ENCODE data around the gene AHDC1.
"Not testable (repeated sequence)": the region's sequence is repeated elsewhere in the genome, so short reads cannot be mapped to it uniquely, and the experiment has no call there.

Gene AHDC1

GRCh38 chr1:27554293-27554692, 49.7 kb downstream of the AHDC1 start:
- no peaks in the 10 kb centered on the region for H4K20me1 ChIP-seq (ENCODE audit: insufficient read depth)
- H3K9ac ChIP-seq, result no peak overlapping the region
- no peak for TF ChIP-seq CTCF (conservative IDR thresholded peaks at IDR 0.05; ENCODE audit: low read depth, low read length)
- H3K4me3 ChIP-seq (IDR thresholded peaks at IDR 0.05; ENCODE audit: insufficient read depth, low read depth, low read length), result no peak overlapping the region
- H3K36me3 ChIP-seq (ENCODE audit: insufficient read depth), result no peaks in the 10 kb centered on the region
- H3K27ac ChIP-seq, result no peak overlapping the region
- H3K27me3 ChIP-seq (ENCODE audit: insufficient read depth, low read depth), result no peaks in the 10 kb centered on the region
- no peak overlapping the region for H2AFZ ChIP-seq (ENCODE audit: low read depth)
- H3K4me2 ChIP-seq, result no peak overlapping the region
- H3K4me1 ChIP-seq (ENCODE audit: low read depth, poor library complexity, severe bottlenecking), result peaks cover 15% of the 10 kb centered on the region
- H3K79me2 ChIP-seq (ENCODE audit: insufficient read depth, low read depth), result no peaks in the 10 kb centered on the region

- H3K27ac ChIP-seq; H3K79me2 ChIP-seq (ENCODE audit: insufficient read depth, low read depth); H4K20me1 ChIP-seq (ENCODE audit: insufficient read depth); H3K4me2 ChIP-seq; H2AFZ ChIP-seq (ENCODE audit: low read depth); H3K9ac ChIP-seq; H3K4me3 ChIP-seq (IDR thresholded peaks at IDR 0.05; ENCODE audit: insufficient read depth, low read depth, low read length); H3K27me3 ChIP-seq (ENCODE audit: insufficient read depth, low read depth); H3K36me3 ChIP-seq (ENCODE audit: insufficient read depth): not testable (repeated sequence)
- H3K4me1 ChIP-seq (ENCODE audit: low read depth, poor library complexity, severe bottlenecking), result peaks cover 15% of the 10 kb centered on the region
Measured at GRCh38 chr1:27553823-27554222, 50.1 kb downstream of the AHDC1 start.

GRCh38 chr1:27552911-27553420, 51.0 kb downstream of the AHDC1 start:
- H3K27me3 ChIP-seq (ENCODE audit: insufficient read depth, low read depth), result no peaks in the 10 kb centered on the region
- H3K4me1 ChIP-seq (ENCODE audit: low read depth, poor library complexity, severe bottlenecking), result peaks cover 15% of the 10 kb centered on the region
- no peaks in the 10 kb centered on the region for H4K20me1 ChIP-seq (ENCODE audit: insufficient read depth)
- no peak overlapping the region for H3K4me3 ChIP-seq (IDR thresholded peaks at IDR 0.05; ENCODE audit: insufficient read depth, low read depth, low read length)
- no peak overlapping the region for H3K9ac ChIP-seq
- H3K36me3 ChIP-seq (ENCODE audit: insufficient read depth), result no peaks in the 10 kb centered on the region
- H2AFZ ChIP-seq (ENCODE audit: low read depth), result no peak overlapping the region
- H3K79me2 ChIP-seq (ENCODE audit: insufficient read depth, low read depth), result no peaks in the 10 kb centered on the region
- H3K27ac ChIP-seq, result no peak overlapping the region
- TF ChIP-seq CTCF (conservative IDR thresholded peaks at IDR 0.05; ENCODE audit: low read depth, low read length), result no peak
- no peak overlapping the region for H3K4me2 ChIP-seq

- Histone ChIP-seq H3K36me3 (ENCODE audit: insufficient read depth) (no peaks in the 10 kb centered on the region), H3K9ac (no peak overlapping the region), H3K4me1 (ENCODE audit: low read depth, poor library complexity, severe bottlenecking) (peaks cover 7% of the 10 kb centered on the region), H3K79me2 (ENCODE audit: insufficient read depth, low read depth) (no peaks in the 10 kb centered on the region), H3K27ac (no peak overlapping the region), H4K20me1 (ENCODE audit: insufficient read depth) (no peaks in the 10 kb centered on the region), H2AFZ (ENCODE audit: low read depth) (no peak overlapping the region), H3K27me3 (ENCODE audit: insufficient read depth, low read depth) (no peaks in the 10 kb centered on the region), H3K4me2 (no peak overlapping the region), H3K4me3 (IDR thresholded peaks at IDR 0.05; ENCODE audit: insufficient read depth, low read depth, low read length) (no peak overlapping the region)
- TF ChIP-seq CTCF (conservative IDR thresholded peaks at IDR 0.05; ENCODE audit: low read depth, low read length), result no peak
Measured at GRCh38 chr1:27551953-27552312, 52.0 kb downstream of the AHDC1 start.

GRCh38 chr1:27551170-27551952, 52.6 kb downstream of the AHDC1 start:
- Histone ChIP-seq H3K36me3 (ENCODE audit: insufficient read depth) (no peaks in the 10 kb centered on the region), H3K27ac (no peak overlapping the region), H4K20me1 (ENCODE audit: insufficient read depth) (no peaks in the 10 kb centered on the region), H3K4me3 (IDR thresholded peaks at IDR 0.05; ENCODE audit: insufficient read depth, low read depth, low read length) (no peak overlapping the region), H3K79me2 (ENCODE audit: insufficient read depth, low read depth) (no peaks in the 10 kb centered on the region), H3K4me1 (ENCODE audit: low read depth, poor library complexity, severe bottlenecking) (peaks cover 3% of the 10 kb centered on the region), H2AFZ (ENCODE audit: low read depth) (no peak overlapping the region), H3K9ac (no peak overlapping the region), H3K27me3 (ENCODE audit: insufficient read depth, low read depth) (no peaks in the 10 kb centered on the region), H3K4me2 (no peak overlapping the region)
- TF ChIP-seq CTCF (conservative IDR thresholded peaks at IDR 0.05; ENCODE audit: low read depth, low read length), result no peak

Data from KMS-11 (cell line).